T-helper 2 cell treated with Interferon-gamma antibody and Interleukin-4, amounts not matched to agents 100 ng/mL and 5 ng/mL, for 36 hours (primary cell): ENCODE data around the gene RNF145. TPM values are rescaled to one million over a fixed set of nuclear protein-coding genes. Genes with fewer than 3 reads are reported as not detected.
"Not testable (repeated sequence)": the region's sequence is repeated elsewhere in the genome, so short reads cannot be mapped to it uniquely, and the experiment has no call there.

Experiments used
- intact Hi-C: fragments of 100-400 bp; cut with micrococcal nuclease; formaldehyde crosslinking; loops from one replicate; pipeline ENCODE4 v1.15.1; 2023
- total RNA-seq: library from RNA; stranded (reverse); gene quantifications from 2 replicates; pipeline ENCODE4 v1.2.3, GENCODE V29; 2022

The RNF145 gene, protein sequence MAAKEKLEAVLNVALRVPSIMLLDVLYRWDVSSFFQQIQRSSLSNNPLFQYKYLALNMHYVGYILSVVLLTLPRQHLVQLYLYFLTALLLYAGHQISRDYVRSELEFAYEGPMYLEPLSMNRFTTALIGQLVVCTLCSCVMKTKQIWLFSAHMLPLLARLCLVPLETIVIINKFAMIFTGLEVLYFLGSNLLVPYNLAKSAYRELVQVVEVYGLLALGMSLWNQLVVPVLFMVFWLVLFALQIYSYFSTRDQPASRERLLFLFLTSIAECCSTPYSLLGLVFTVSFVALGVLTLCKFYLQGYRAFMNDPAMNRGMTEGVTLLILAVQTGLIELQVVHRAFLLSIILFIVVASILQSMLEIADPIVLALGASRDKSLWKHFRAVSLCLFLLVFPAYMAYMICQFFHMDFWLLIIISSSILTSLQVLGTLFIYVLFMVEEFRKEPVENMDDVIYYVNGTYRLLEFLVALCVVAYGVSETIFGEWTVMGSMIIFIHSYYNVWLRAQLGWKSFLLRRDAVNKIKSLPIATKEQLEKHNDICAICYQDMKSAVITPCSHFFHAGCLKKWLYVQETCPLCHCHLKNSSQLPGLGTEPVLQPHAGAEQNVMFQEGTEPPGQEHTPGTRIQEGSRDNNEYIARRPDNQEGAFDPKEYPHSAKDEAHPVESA
- total RNA-seq, result 123 and 127 TPM in 2 replicates

DNA sequence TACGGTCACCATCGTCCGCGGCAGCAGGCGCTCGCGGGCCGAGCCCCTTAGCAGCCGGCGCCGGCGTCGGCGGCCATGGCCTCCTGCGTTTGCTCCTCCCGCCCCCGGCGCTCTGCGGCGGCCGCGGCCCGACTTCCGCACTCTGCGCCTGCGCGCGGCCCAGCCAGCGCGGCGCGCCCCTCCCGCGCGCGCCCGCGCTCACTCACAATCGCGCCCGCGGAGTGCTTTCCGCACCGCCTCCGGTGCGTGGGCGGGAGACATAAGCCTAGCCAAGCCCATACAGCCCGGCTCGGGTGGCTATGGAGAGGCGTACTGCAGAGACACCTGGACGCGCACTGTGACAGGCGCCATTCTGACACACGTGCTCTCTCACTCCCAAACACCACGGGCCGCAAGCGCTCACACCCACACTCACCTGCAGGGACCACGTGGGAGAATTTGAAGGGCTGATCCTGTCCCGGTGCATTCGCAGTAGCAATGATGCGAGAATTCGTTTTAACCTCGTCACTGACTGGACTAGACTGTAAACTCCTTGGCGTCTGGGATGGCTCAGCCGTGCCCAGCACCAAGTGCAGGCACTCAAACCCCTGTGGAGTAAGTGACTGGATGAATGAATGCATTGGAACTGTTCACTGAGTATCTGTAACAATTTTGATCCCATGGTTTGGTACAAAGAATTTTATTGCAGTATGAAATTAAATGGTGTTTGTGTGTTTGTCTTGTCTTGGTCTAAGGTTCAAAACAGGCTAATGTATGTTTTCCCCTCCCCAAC lies at the start of gene RNF145:
Gene RNF145 (minus strand): TSS at position 116 of the 772 bp plus-strand sequence. CDS start 5,936 bp downstream, outside the sequence.
- intact Hi-C loops, result loop anchor here (2.0 to 5.0 kb wide), 8 partner anchors 17 to 1213 kb away; partner anchors contain the start of genes PTTG1, PWWP2A and TTC1

DNA sequence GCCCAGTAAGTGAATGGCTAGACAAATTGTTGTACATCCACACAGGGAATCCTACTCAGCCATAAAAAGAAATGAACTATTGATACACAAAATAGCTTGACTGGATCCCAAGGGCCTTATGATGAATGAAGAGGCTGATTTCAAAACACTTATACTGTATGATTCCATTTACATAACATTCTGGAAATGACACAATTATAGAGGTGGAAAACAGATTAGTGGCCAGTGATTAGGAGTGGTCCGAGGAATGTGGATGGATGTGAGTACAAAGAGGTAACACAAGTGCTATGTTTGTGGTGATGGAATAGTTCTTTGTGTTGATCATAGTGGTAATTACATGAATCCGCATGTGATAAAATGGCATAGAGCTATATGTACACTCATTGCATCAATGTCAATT lies 49.0 kb upstream of the RNF145 start:
- intact Hi-C loops, result no loop called here

DNA sequence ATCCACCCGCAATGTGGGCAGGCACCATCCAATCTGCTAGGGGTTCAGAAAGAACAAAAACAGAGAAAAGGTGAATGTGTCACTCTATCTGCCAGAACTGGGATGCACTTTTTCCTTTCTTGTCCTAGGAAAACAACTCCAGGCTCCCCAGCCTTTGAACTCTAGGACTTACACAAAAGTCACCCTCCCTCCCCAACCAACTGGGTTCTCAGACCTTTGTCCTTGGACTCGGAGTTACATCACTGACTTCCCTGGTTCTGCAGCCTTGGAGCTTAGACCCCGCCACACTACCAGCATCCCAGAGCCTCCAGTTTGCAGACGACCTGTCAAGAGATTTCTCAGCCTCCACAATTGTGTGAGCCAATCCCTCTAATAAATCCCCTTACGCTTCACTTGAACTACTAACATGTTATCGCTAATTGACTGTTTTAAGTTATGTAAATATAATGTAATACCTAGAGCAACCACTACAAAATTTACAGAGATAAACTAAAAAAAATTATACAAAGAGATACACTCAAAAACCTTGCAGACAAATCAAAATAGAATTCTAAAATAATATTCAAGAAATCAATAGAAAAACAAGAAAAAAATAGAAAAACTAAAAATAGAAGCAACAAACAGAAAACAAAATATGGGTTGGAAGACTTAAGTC lies 48.4 kb upstream of the RNF145 start:
- intact Hi-C loops, result no loop called here

DNA sequence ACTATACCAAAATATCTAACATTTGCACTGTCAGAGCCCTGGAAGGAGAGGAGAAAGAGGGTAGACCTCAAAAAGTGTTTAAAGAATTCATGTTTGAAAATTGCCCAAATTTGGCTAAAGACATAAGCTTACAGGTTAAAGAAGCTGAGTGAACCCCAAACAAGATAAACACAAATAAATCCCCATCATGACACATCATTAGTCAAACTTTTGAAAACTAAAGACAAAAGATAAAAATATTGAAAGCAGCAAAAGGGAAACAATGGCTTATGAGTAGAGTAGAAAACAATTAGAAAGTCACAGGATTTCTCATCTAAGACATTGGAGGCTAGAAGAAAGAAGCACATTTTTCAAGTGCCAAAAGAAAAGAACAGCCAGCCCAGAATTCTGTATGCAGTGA lies 47.7 kb upstream of the RNF145 start:
- intact Hi-C loops, result no loop called here

DNA sequence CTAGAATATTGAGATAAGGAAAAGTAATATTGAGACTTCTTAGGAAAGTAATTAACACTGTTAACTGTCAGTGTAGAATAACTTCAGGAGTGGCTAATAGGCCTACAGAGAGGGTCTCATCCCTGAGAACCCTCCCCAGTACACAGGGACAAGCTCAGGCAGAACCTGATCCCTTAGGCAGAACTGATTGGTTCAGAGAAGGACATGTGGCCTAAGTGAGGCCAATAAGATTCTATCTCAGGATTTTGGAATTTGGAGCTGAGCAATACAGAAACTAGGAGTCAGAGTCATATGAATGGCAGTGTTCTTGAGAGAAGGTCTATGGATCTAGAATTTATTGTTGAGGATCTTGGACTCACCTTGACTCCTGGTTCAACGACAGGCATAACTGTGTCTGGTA lies 42.8 kb upstream of the RNF145 start:
- intact Hi-C loops, result no loop called here

DNA sequence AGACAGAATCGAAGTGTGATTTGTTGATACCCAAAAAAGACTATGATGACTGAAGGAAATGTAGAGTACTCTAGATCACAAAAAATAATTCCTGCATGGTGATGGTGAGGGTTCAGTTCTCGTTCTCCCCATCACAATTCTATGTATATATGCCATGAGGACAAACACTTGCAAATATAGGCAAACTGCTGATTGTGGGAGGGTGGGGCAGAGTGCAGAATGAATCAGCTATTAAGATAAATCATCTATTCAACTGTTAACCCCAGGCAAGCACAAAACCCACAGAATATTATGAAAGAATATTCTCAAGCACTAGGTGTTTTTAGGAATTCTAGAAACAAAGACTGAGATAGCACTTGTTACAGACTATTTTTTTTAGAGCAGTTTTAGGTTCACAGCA lies 39.8 kb upstream of the RNF145 start:
- intact Hi-C loops, result no loop called here

DNA sequence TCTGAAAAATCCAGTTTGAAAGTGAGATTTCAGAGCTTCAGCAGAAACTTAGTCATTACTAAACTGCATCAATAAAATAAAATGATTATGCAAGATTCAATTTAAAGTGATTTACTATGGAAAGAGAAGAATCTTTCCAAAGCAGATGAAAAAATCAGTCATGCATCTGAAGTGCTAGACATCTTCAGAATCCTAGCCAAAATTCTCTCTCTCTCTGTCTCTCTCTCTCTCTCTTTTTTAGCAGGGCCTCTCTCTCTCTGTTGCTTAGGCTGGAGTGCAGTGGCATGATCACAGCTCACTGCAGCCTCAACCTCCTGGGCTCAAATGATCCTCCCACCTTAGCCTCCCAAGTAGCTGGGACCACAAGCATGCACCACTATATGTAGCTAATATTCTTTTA lies 35.5 kb upstream of the RNF145 start:
- intact Hi-C loops, result no loop called here

DNA sequence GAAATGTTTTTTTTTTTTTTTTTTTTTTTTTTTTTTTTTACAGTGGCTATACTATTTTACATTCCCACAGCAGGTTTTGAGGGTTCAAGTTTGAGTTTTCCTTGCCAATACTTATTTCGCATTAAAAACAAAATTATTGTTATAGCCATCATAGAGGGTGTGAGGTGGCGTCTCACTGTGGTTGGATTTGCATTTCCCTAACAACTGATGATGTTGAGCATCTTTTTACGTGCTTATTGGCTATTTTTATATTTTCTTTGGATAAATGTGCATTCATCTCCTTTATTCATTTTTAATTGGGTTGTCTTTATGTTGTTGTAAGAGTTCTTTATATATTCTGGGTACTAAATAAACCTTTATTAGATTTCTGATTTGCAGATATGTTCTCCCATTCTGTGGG lies 34.8 kb upstream of the RNF145 start:
- intact Hi-C loops, result no loop called here

DNA sequence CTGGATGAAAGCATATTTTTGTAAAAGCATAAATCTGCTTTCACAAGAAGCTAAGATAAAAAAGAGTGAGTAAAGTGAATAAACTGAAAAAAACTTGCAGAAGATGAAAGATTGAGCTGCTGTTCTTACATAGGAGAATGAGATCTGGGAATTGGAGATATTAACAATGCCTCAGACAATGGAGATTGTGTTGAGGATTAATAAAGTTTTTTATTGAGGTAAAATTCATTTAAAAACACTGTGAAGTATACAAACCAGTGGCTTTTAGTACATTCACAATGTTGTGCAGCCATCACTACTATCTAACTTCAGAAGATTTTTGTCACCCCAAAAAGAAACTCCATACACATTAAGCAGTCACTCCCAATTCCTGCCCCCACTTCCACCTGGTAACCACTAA lies 34.0 kb upstream of the RNF145 start:
- intact Hi-C loops, result no loop called here

DNA sequence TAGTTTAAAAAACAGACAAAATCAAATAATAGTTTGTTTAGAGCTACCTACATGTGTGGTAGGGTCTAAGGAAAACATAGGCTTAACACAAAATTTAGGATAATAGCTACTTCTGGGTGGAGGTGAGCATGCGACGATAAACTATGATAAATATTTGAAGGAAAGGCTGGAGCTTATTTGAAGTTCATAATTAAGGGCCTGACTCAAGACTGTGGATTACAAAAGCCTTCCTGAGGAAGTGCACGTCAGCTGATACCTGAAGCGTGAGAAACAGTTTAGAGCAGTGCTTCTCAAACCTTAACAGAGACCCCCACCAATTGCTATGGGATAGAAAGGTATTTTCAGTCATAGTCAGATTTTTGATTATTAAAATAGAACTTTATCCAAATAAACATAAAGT lies 33.3 kb upstream of the RNF145 start:
- intact Hi-C loops, result no loop called here

DNA sequence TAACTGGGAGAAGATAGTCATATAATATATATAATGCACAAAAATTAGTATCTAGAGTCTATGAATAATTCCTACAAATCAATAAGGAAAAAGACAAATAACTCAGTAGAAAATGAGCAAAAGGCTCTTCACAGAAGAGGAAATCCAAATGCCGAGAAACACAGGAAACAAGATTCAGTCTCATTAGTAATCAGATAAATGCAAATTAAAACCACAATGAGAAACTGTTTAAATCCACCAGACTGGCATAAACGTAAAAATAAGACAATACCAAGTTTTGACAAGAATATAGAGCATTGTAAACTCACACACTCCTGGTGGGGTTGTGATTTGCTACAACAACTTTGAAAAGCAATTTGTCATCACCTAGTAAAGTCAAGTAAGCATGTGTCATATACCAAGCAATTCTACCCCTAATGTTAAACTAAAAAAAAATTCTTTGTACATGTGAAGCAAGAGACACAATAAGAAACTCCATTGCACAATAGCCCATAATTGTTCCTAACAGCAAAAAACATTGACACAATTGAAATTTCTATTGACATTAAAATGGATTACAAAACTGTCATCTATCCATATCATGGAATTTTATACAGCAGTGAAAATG lies 32.7 kb upstream of the RNF145 start:
- intact Hi-C loops, result no loop called here

DNA sequence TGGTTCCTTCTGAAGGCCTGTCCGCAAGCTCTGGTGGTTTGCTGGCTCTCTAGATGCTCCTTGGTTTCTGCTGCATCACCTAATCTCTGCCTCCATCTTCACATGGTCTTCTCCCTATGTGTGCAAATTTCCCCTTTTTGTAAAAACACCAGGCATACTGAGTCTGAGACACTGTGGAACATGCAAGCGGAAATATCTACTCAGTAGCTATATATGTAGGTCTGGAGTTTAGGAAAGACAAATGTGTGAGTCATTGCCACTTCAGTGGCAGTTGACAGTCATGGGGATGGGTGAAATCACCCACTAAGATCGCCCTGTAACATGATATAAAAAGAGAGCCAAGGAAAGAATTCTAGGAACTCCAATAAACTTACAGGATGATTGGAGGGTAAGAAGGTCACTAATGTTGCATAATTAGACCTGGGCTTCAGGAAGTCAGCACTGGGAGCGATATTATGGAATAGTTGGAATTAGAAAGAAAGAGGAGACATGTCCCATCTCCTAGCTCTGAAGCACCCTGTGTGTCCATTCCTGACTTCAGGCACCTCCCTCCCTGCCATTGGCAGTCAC lies 31.0 kb upstream of the RNF145 start:
- intact Hi-C loops, result no loop called here

DNA sequence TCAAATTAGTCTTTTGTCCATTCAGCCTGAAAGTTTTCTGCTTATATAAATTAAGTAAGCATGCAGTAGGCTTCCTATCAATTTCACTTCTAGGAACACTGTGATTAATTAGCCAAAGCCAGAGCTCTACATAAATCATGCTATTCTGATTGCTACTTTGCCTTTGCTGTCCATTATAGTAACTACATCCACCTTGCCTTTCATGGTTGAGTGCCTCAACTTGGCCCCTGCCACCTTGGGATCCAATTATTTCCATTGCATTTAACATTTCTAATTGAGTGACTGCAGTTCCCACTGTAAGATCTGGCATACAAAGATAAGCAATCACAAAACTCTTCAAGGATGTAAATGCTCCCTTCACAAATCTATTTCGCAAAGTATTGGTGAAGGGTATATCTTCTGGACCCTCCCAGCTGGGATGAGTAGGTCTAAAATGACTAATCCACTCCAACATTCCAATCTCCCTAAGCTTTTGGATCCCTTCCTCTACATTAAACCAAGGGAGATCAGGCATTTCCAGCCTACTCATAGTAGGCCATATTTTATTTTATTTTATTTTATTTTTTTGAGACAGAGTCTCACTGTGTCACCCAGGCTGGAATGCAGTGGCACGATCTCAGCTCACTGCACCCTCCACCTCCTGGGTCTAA lies 26.6 kb upstream of the RNF145 start:
- intact Hi-C loops, result not testable (repeated sequence)

DNA sequence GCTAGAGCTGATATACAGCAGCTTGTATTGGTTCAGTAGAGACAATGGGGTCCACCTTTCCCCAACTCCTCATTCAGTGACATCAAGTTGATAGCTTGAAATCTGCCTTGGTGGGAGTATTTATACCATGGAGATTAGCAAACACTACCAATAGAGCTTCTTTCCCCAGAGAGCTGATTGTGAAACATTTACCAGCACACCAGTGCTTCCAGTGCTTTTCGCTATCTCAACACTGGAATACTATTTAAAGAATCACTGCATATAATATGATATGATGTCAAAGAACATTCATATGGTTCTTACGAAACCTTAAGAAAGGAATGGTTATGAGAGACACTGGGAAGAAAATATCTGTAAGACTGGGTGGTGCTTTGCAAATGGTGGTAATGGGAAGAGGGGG lies 21.8 kb upstream of the RNF145 start:
- intact Hi-C loops, result no loop called here

DNA sequence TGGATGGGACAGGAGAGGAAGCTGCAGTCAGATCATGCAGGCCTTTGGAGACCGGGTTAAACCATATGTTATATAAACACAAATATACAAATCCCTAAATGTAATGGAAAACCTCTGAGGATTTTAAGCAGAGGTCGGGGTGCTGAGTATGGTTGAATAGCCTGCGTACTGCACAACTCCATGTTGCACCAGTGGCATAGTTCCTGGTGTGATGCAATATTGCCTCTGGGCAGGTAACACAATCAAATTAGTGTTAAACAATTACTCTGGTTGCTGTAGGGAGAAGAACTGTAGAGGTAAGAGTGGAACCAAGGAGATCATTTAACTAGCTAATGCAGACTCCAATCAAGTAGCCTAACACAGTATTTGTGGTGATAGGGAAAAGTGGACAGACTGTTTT lies 21.3 kb upstream of the RNF145 start:
- intact Hi-C loops, result no loop called here

DNA sequence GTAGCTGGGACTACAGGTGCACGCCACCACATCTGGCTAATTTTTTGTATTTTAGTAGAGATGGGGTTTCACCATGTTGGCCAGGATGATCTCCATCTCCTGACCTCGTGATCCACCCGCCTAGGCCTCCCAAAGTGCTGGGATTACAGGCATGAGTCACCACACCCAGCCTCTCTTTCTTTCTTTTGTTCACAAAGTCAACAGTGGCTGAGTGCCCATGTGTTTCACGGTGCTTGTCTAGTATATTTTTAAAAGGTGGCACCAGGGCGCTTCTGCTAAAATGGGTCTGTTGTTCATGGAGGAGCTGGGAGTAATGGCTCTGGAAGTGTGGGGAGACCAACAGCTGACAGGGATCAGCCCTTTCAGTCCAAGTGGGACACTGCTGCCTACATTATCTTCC lies 18.7 kb upstream of the RNF145 start:
- intact Hi-C loops, result not testable (repeated sequence)

DNA sequence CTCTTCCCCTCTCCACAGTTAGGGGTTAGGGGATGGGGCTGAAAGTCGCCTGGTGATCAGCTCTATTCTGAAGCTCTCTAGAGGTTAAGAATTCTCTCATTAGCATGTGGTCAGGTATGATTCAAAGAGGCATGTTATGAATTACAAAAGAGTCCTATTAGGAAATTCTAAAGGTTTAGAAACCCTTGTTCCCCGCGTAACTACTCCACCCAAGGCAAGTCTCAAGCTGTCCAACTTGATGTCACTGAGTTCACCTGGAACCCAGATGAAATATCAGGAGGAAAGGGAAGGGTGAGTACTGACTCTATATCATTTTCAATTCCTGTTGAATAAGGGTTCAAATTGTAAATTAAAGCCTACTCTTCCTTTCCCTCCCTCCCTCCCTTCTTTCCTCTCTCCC lies 18.1 kb upstream of the RNF145 start:
- intact Hi-C loops, result no loop called here

DNA sequence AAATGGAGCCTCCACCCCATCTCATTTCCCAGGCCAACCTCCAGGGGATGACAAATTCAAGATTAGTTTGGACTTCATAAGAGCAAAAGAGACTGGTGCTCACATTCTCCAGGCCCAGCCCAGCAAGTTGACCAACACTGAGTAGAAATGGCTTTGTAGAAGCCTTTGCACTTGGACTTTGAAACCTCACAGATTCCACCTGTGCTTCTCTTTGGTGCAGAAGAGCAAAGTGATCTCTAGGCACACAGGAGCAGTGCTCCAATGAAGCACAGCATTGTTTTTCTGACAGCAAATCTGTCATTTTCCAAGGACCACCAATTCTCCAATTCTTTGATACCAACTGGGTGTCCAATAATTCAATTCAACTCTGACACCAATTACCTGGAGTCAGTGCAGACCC lies 17.1 kb upstream of the RNF145 start:
- intact Hi-C loops, result no loop called here

DNA sequence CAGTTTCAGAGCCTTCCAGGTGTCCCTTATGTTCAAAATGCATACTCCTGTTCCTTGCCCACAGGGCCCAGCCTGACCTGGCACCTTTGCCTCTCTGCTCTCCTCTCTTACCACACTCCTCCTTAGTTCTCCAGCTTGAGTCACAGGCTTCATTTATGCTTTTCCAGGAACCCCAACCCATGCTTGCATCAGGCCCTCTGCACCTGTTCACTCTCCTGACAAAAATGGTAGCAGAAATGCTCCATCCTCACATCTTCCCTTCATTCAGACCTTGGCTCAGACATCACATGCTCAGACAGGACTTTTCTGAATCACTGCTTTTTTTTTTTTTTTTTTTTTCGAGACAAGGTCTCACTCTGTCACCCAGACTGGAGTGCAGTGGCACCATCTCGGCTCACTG lies 15.1 kb upstream of the RNF145 start:
- intact Hi-C loops, result no loop called here

DNA sequence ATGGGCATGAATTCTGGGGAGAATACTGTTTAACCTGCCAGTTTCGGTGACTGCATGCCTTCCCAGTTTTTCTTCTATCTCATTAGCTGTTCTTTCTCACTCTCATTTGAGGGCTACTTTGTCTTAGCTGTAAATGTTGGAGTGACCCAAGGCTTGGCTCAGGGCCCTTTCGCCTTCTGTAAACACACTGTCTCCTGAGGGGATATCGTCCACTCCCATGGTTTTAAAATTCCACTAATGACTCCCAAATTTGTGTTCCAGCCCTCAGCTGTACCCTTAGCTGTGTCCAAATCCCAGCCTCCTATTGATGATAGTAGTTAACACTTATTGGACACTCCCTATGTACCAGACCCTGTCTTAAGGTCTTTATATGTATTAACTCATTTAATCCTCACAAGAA lies 14.1 kb upstream of the RNF145 start:
- intact Hi-C loops, result no loop called here
